CD4-positive, alpha-beta T cell treated with Interleukin-12 subunit alpha and Interleukin-12 subunit beta, for 1 hour (primary cell): ENCODE measurements around the gene FOXC1.

Experiments
- DNase-seq: peaks from one replicate; pipeline ENCODE4 v3.0.0-alpha.2; 2020

Gene FOXC1

DNA sequence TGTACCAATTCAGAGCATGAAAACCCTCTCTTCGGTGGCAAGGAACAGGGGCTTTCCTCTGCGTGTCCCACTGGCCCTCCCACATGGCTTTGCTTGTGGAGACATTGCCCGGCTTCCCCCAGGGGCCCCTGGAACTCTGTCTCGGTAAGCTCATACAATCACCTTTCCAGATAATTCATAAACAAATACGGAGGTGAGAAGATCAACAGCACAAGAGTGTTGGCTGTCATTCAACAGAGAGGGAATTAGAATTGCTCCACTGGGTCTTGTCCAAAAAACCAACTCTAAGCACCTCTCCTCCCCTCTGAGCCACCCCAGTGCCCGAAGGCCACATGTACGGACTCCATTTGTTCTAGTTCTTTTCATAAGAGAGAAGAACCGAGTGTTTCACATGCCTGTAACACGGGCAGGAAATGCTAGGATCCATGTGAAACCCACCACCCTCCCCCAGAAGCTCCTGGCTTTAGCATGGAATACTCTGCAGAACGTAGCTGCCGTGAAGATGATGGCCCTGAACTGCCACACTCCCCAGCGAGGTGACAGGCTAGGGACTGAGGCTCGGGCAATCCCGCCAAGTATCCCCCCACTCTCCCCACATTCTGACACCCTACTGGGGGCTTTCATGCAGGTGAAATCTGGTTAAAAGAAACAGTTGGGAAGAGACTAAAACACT, 24.6 kb upstream of the FOXC1 start:
- DNase-seq, result no peak

- no peak for DNase-seq
Observed at GRCh38 chr6:1585669-1586049, 24.1 kb upstream of the FOXC1 start.

GRCh38 chr6:1586256-1586655, 23.5 kb upstream of the FOXC1 start:
- DNase-seq, result no peak

GRCh38 chr6:1586861-1587450, 22.8 kb upstream of the FOXC1 start:
- DNase-seq, result no peak

GRCh38 chr6:1587546-1587945, 22.2 kb upstream of the FOXC1 start:
- no peak for DNase-seq

DNA sequence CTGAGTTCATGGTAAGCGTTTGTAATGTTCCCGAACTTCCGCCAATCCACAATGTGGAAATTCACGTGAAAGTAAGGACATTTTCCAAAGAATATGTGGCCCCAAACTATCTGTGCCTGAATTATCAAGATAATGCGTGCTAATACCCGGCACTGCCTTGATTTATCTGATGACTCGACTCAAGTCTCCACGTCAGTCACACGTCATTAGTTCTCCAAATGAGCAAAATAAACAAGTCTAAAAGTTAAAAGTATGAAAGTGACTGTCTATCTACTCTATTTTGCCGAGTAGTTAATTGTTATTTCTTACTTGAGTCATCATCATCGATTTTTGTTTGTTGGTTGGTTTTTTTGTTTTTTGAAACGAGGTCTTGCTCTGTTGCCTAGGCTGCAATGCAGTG, 21.7 kb upstream of the FOXC1 start:
- no peak for DNase-seq

- DNase-seq, result no peak
Observed at GRCh38 chr6:1589208-1589607, 20.5 kb upstream of the FOXC1 start.

DNA sequence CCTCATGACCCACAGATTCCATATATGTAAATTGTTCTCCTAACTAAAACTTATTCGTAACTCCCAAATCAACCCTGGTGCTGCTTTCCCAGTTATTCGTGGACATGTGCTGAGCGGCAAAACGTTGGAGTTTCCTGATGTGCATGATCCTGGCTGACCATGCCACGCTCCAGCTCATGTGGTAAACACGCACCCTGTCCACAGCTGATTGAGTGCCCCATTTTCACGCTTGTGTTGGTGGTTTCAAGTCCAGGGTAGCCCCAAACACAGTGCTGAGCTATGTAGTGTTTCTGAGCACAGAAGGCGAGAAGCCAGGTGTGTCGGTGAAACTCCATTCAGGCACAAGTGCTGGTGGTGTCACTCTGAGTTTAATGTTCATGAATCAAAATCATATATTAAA, 19.1 kb upstream of the FOXC1 start:
- DNase-seq, result no peak

- DNase-seq, result no peak
Observed at GRCh38 chr6:1591243-1591642, 18.5 kb upstream of the FOXC1 start.

GRCh38 chr6:1591926-1592325, 17.8 kb upstream of the FOXC1 start:
- DNase-seq, result no peak

DNA sequence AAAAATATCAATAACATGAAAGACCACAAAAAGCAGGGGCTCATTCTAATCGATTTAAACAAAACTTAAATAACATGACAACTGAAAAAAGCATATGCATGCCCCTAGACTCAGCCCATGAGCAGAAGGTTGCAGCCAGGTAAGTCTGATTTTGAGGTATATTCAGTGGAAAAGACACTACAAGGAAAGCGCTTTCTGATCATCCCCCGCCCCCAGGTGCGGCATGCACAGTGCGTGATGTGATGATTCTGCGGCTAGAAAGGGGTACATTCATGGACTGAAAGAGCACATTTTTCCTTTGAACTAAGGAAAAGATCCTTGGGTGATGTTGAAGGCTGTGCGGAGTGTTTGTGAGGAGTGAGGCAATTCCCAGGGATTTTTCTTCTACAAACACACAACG, 16.9 kb upstream of the FOXC1 start:
- DNase-seq, result no peak

- DNase-seq, result no peak
Observed at GRCh38 chr6:1593286-1593957, 16.3 kb upstream of the FOXC1 start.

- DNase-seq, result no peak
Observed at GRCh38 chr6:1593958-1594314, 15.8 kb upstream of the FOXC1 start.

DNA sequence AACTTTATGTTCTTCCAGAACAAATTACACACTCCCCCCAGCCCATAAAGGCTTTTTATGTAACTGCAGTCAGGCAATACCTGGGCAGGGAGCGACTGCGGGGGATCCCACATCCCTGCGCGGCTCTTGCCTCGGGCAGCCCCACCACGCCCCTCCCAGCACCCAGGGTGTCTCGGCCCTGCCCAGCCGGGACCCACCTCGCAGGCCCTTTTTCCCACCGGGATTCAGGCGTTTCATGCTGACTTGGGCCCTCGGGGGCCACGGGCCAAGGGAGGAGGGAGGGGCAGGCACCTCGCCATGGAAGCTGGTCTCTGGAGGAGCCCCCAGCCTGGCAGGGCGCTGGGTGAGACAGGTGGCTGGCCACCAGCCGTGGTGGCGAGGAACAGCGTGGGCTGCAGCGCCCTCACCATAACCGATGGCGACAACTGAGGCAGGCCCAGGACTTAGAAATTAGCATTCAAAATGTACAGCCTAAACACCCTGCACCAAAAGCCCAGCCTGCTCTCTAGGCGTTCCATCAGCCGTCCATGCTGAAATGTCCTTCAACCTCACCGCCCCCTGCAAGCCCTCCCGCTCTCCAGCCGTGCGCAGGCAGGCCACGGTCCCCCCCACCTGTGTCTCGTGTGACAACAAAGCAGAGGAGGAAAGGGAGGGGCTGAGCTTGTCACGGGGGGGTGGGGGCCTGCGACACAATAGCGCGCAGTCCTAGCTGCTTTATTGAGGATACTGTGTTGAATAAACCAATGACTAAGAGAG, 15.1 kb upstream of the FOXC1 start:
- DNase-seq, result no peak

- DNase-seq, result no peak
Observed at GRCh38 chr6:1595271-1596087, 14.2 kb upstream of the FOXC1 start.

GRCh38 chr6:1596088-1596852, 13.4 kb upstream of the FOXC1 start:
- peak; percentile 70 for DNase-seq

DNA sequence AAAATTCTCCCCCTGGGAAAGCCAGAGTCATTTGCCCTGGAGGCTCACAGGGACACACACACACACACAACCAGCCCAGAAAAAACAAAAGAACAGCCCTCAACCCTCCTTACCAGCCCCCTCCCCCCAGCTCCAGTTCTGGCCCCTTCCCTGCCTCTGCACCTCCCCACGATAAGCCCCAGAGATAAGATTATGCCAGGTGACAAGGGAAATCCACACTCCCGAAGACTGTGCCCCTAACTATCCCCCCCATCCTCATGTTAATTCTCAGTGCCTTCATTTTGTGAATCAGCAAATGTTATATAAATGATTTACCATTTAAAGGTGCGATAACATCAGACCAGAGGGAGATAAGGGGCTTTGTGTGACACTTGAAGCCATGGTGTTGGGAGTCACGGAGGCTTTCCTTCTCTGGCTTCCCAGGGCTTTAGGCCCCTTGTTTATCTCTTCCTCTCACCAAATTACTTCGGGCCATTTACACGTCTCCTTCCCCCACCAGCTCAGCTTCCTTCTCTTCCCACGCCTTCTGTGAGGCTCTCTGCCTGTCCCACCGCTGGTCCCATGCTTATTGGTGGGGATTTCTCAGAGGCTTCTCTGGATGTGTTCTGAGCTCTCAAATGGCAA, 12.5 kb upstream of the FOXC1 start:
- no peak for DNase-seq

DNA sequence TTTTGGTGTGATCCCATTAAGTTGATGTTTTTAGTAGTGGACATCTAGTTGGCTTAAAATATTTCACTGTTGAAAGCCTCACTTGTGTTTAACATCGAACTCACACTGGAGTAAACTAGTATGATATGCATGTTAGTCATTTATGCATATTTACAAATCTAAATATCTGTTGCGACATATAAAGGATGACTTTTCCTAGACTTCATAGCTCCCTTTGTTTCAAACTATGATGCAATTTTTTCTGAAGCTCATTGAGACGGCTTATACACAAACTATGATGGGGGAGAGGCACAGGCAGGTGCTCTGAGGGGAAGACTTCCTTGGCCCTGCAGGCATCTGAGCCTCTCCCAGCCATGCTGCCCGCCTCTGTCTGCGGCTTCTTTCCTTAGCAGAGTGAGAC, 11.8 kb upstream of the FOXC1 start:
- no peak for DNase-seq

GRCh38 chr6:1598433-1598832, 11.3 kb upstream of the FOXC1 start:
- no peak for DNase-seq

GRCh38 chr6:1598886-1599285, 10.8 kb upstream of the FOXC1 start:
- no peak for DNase-seq

DNA sequence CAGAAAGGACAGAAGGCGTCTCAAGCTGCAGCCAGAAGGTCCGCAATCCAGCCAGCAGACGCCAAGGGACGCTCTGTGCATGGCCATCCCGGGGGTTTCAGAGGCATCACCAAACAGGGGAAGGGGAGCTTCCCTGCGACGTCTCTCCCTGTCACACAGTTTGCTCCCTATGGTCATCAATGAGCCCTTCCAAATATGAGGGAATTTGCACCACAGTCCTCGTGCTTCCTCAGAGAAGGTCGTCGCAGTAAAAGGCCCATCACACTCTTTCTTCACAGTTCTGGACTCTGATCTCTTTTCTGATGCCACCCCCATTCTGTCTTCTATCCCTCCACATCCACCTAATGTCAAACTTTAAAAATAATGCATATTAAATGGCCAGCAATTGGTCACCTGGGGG, 10.2 kb upstream of the FOXC1 start:
- DNase-seq, result no peak
